Loucy (cell line): ENCODE results near the gene CASKIN2.

Experiments used
- EZH2phosphoT487 ChIP-seq: fragments of 200-600 bp; IDR thresholded peaks from 2 replicates; pipeline ENCODE4 v1.6.1; 2018; ENCODE audit warnings: antibody characterized with exemption, mild to moderate bottlenecking, moderate library complexity, borderline replicate concordance
- TF ChIP-seq, protein P1 (sequence below): fragments of 200-600 bp; sonication (generic); conservative IDR thresholded peaks from 2 replicates; pipeline ENCODE4 v1.5.1; 2014; ENCODE audit warnings: mild to moderate bottlenecking, antibody characterized with exemption, low read length

- TF ChIP-seq, protein P1, sequence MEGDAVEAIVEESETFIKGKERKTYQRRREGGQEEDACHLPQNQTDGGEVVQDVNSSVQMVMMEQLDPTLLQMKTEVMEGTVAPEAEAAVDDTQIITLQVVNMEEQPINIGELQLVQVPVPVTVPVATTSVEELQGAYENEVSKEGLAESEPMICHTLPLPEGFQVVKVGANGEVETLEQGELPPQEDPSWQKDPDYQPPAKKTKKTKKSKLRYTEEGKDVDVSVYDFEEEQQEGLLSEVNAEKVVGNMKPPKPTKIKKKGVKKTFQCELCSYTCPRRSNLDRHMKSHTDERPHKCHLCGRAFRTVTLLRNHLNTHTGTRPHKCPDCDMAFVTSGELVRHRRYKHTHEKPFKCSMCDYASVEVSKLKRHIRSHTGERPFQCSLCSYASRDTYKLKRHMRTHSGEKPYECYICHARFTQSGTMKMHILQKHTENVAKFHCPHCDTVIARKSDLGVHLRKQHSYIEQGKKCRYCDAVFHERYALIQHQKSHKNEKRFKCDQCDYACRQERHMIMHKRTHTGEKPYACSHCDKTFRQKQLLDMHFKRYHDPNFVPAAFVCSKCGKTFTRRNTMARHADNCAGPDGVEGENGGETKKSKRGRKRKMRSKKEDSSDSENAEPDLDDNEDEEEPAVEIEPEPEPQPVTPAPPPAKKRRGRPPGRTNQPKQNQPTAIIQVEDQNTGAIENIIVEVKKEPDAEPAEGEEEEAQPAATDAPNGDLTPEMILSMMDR: no peak
- no peak for TF ChIP-seq EZH2phosphoT487
Measured at GRCh38 chr17:75518201-75518600, 2.9 kb upstream of the CASKIN2 start.
